ENCODE measurements around the gene SAP30.

Gene SAP30

GRCh38 chr4:173367285-173367684, 3.5 kb upstream of the SAP30 start:
- DNase-seq (ENCODE audit: low read depth in 2 of 2): no peak

GRCh38 chr4:173367946-173368345, 2.8 kb upstream of the SAP30 start:
- DNase-seq (ENCODE audit: low read depth in 2 of 2): no peak

- no peak for DNase-seq (ENCODE audit: low read depth in 2 of 2)
Measured at GRCh38 chr4:173370130-173370476, 651 bp upstream of the SAP30 start.

- DNase-seq (ENCODE audit: low read depth in 2 of 2): peak; percentile 33 to 36
Measured at GRCh38 chr4:173371292-173372192, 788 bp downstream of the SAP30 start.

- no peak for DNase-seq (ENCODE audit: low read depth in 2 of 2)
Measured at GRCh38 chr4:173374588-173374987, 3.8 kb downstream of the SAP30 start.

- no peak for DNase-seq (ENCODE audit: low read depth in 2 of 2)
Measured at GRCh38 chr4:173379929-173380328, 9.2 kb downstream of the SAP30 start.

GRCh38 chr4:173380987-173381386, 10.2 kb downstream of the SAP30 start:
- DNase-seq (ENCODE audit: low read depth in 2 of 2): no peak

GRCh38 chr4:173381610-173382009, 10.9 kb downstream of the SAP30 start:
- DNase-seq (ENCODE audit: low read depth in 2 of 2): no peak

- DNase-seq (ENCODE audit: low read depth in 2 of 2): no peak
Measured at GRCh38 chr4:173382349-173382748, 11.6 kb downstream of the SAP30 start.

- DNase-seq (ENCODE audit: low read depth in 2 of 2): no peak
Measured at GRCh38 chr4:173386751-173387150, 16.0 kb downstream of the SAP30 start.

- no peak for DNase-seq (ENCODE audit: low read depth in 2 of 2)
Measured at GRCh38 chr4:173391701-173392100, 20.9 kb downstream of the SAP30 start.

GRCh38 chr4:173397604-173398003, 26.9 kb downstream of the SAP30 start:
- DNase-seq (ENCODE audit: low read depth in 2 of 2): no peak

GRCh38 chr4:173398220-173398619, 27.5 kb downstream of the SAP30 start:
- DNase-seq (ENCODE audit: low read depth in 2 of 2): no peak

- no peak for DNase-seq (ENCODE audit: low read depth in 2 of 2)
Measured at GRCh38 chr4:173398779-173399415, 28.1 kb downstream of the SAP30 start, which contains the start of gene SCRG1. TSS of gene SCRG1 (minus strand) at chr4:173399116. CDS start at chr4:173391414, 7,702 bp downstream.

GRCh38 chr4:173401063-173401462, 30.3 kb downstream of the SAP30 start:
- no peak for DNase-seq (ENCODE audit: low read depth in 2 of 2)

GRCh38 chr4:173403051-173403450, 32.3 kb downstream of the SAP30 start:
- DNase-seq (ENCODE audit: low read depth in 2 of 2): no peak

GRCh38 chr4:173404296-173404865, 33.6 kb downstream of the SAP30 start:
- no peak for DNase-seq (ENCODE audit: low read depth in 2 of 2)

GRCh38 chr4:173405840-173406606, 35.3 kb downstream of the SAP30 start:
- DNase-seq (ENCODE audit: low read depth in 2 of 2): no peak

GRCh38 chr4:173410079-173410478, 39.3 kb downstream of the SAP30 start:
- DNase-seq (ENCODE audit: low read depth in 2 of 2): no peak

- DNase-seq (ENCODE audit: low read depth in 2 of 2): no peak
Measured at GRCh38 chr4:173411106-173411693, 40.4 kb downstream of the SAP30 start.

- DNase-seq (ENCODE audit: low read depth in 2 of 2): peak in 1 of 2 experiments; percentile 52
Measured at GRCh38 chr4:173413036-173413435, 42.3 kb downstream of the SAP30 start.

GRCh38 chr4:173414456-173414855, 43.7 kb downstream of the SAP30 start:
- DNase-seq (ENCODE audit: low read depth in 2 of 2): no peak

Data from fibroblast of skin of left biceps (primary cell).